Right cardiac atrium (tissue), 5 donors: ENCODE measurements around the gene KCNH5. TPM values are rescaled to one million over a fixed set of nuclear protein-coding genes. Genes with fewer than 3 reads are reported as not detected.
A peak's percentile ranks its signal among the peaks of the same experiment; 100 is the strongest.

Experiments used
- ATAC-seq, 2 donors: fragments of 200-7000 bp; cut with Tn5 transposase; one replicate each; pipeline versions ENCODE4 v1.8.0 to v1.9.1; 2020; ENCODE audit warnings: moderate library complexity in 2 of 2, mild to moderate bottlenecking in 1 of 2
- DNase-seq, 3 donors: peaks; one replicate each; pipeline ENCODE4 v3.0.0-alpha.2; 2020
- H3K27ac ChIP-seq: one replicate; pipeline ENCODE4 v1.5.1; 2013; ENCODE audit warnings: mild to moderate bottlenecking, low read length, control low read depth, moderate library complexity
- H3K27me3 ChIP-seq: one replicate; pipeline ENCODE4 v1.6.1; 2013; ENCODE audit not compliant: control insufficient read depth, insufficient read depth
- H3K4me1 ChIP-seq: one replicate; pipeline ENCODE4 v1.6.1; 2013; ENCODE audit warnings: low read length; ENCODE audit not compliant: control insufficient read depth, insufficient read depth
- H3K4me3 ChIP-seq: one replicate; pipeline ENCODE4 v1.5.1; 2013; ENCODE audit warnings: low read length, control low read depth
- H3K9me3 ChIP-seq: one replicate; pipeline ENCODE4 v1.6.1; 2013; ENCODE audit warnings: low read length; ENCODE audit not compliant: control insufficient read depth
- WGBS: extraction: QIAGEN DNeasy Blood & Tissue Kit; methylation state at CpG from one replicate; pipeline ENCODE4 v1.1.7; 2013; 5-methylcytosine and 5-hydroxymethylcytosine counted together
- intact Hi-C, 4 donors: fragments of 100-400 bp; cut with DNase I; formaldehyde crosslinking; loops; one replicate each; pipeline versions ENCODE4 v1.11.0 to v1.14.0; 2022 to 2023
- polyA plus RNA-seq: library from polyadenylated mRNA; stranded (reverse); fragments of 200-250 nt; gene quantifications from one replicate; pipeline ENCODE4 v1.2.3, GENCODE V29; 2013
- total RNA-seq, 4 donors: library from RNA; stranded (reverse); fragmentation: NEBNext Ultra II Directional; extraction: Animal tissue kit (Norgen Biotek cat#: 25700); gene quantifications; one replicate each; pipeline ENCODE4 v1.2.1, GENCODE V29; 2021
- donor health status: healthy with polysubstance abuse.
- donor health status: DM: no; HTN: yes; CAD: no.
- donor health status: DM: no; HTN: no; CAD: no.
- donor health status: DM: no; HTN: yes; CAD: no; lungs with severe emphysema.
- donor health status: DM: yes; HTN: yes; CAD: no.

The KCNH5 gene
- total and polyA plus RNA-seq, 5 donors: not detected

DNA sequence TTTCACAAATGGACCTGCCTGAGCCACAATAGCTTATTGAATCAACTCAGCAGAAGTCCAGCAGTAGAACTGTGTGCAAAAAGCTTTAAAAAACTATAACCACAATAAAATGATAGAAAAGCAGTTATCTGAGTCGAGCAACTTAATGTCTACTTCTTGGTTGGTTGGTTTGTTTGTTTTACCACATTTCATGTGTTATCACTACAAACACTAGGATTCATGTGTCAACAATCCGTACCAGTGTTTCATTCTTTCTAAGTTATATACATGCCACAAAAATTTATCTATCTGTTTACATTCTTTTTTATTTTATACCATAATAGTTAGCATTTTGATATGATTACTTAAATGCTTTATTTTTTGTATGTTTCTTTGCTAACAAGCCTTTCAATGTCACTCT, 339.0 kb downstream of the KCNH5 start:
- H3K9me3 ChIP-seq: no peaks in the 10 kb centered on the region
- intact Hi-C loops: no loop called here
- DNase-seq (no peak), ATAC-seq (no peak)
- H3K27me3 ChIP-seq: no peaks in the 10 kb centered on the region
- no peak overlapping the region for H3K4me3 ChIP-seq
- no peak overlapping the region for H3K27ac ChIP-seq
- no peaks in the 10 kb centered on the region for H3K4me1 ChIP-seq
- WGBS: 59% methylated on average over 2 of the region's 2 CpGs

DNA sequence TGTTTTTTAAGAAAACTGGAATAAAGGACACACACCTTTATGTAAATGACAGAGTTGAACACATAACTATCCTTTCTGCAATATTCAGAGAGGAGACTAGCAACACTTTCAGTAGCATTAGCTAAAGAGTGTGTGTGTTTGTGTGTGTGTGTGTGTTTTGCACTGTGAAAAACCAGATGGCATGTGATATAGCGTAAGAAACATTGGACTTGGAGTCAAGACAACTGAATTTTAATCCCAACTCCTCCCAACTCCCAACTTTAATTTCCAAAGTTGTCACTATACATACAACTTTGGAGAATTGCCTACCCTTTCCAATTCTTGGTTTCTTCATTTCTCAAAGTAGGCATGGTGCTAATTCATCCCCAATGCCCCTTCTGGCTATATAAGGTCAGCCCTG, 347.8 kb downstream of the KCNH5 start:
- 88% methylated on average over 1 of the region's 1 CpG for WGBS
- H3K27me3 ChIP-seq: no peaks in the 10 kb centered on the region
- no peaks in the 10 kb centered on the region for H3K4me1 ChIP-seq
- H3K27ac ChIP-seq: no peak overlapping the region
- ATAC-seq (no peak), DNase-seq (no peak)
- no peak overlapping the region for H3K4me3 ChIP-seq
- intact Hi-C loops: no loop called here
- no peaks in the 10 kb centered on the region for H3K9me3 ChIP-seq

DNA sequence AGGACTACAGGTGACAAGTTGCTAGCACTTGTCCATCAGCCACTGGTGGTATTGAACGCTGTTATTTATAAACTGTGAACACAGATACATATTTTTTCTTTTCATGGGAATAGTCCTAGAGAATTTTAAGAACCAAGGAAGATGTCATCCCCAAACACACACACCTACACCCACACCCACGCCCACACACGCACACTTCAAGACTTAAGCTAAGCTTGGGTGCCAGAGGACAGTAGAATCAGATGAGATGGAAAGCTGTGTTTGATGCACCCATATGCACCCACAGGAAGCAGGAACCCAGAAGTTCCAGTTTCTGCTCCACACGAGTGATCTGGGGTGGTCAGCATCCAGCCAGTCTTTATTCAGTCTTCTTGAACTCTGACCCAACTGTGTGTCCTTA, 348.3 kb downstream of the KCNH5 start:
- H3K27ac ChIP-seq: no peak overlapping the region
- H3K4me1 ChIP-seq: no peaks in the 10 kb centered on the region
- H3K27me3 ChIP-seq: no peaks in the 10 kb centered on the region
- intact Hi-C loops: no loop called here
- H3K9me3 ChIP-seq: no peaks in the 10 kb centered on the region
- 77% methylated on average over 4 of the region's 4 CpGs for WGBS
- ATAC-seq (no peak), DNase-seq (no peak)
- H3K4me3 ChIP-seq: no peak overlapping the region

DNA sequence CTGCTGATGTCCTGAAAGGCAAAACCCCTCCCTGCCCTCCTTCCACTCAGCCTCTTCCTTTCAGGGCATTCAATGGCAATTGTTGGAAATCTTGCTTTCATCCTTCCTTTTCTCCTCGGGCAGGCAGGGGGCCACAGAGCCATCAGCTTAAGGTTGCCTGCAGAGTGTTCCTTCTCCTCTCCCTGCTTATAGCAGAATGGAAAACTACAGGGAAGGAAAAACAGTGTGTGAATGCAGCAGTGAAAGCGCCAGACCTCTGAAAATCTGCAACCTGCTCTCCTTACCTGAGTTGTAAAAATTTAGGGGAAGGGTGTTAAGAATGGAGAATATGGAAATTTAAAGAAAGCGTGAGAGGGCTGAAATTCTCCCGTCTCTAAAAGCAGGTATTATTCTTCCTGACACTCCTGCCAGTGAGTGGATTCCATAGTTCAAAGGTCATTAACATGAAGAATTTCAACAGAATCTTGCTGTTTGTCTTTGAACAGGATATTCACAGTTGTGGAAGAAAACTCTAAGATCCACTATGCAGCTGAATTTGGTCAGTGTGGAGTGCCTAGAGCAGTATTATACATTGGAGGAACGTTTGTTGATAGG, 348.8 kb downstream of the KCNH5 start:
- no peak for ATAC-seq
- Histone ChIP-seq H3K4me1 (no peaks in the 10 kb centered on the region), H3K9me3 (no peaks in the 10 kb centered on the region), H3K27me3 (no peaks in the 10 kb centered on the region), H3K27ac (no peak overlapping the region), H3K4me3 (no peak overlapping the region)
- intact Hi-C loops: no loop called here
- 31% methylated on average over 5 of the region's 5 CpGs for WGBS
- DNase-seq: no peak

DNA sequence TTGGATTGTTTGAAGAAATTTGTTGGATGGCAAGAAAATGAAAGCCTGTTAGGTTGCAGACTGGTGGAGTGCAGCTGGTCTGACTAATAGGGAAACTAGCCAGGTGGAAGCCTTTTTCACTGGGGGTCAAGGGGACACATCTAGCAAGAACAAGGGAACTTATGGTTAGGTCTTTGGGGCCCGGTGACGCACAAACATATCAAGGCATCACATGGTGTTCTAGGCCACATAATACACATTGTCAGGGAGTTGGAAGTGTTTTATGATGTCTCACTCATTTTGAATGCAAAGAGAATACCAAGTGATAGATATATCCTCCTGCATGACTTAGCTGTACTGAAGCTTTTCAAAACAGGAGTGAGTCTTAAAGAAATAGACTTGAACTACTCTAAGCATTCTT, 351.2 kb downstream of the KCNH5 start:
- Histone ChIP-seq H3K9me3 (no peaks in the 10 kb centered on the region), H3K27me3 (no peaks in the 10 kb centered on the region), H3K4me1 (no peaks in the 10 kb centered on the region), H3K4me3 (no peak overlapping the region), H3K27ac (no peak overlapping the region)
- ATAC-seq (no peak), DNase-seq (no peak)
- 91% methylated on average over 2 of the region's 2 CpGs for WGBS
- intact Hi-C loops: no loop called here

DNA sequence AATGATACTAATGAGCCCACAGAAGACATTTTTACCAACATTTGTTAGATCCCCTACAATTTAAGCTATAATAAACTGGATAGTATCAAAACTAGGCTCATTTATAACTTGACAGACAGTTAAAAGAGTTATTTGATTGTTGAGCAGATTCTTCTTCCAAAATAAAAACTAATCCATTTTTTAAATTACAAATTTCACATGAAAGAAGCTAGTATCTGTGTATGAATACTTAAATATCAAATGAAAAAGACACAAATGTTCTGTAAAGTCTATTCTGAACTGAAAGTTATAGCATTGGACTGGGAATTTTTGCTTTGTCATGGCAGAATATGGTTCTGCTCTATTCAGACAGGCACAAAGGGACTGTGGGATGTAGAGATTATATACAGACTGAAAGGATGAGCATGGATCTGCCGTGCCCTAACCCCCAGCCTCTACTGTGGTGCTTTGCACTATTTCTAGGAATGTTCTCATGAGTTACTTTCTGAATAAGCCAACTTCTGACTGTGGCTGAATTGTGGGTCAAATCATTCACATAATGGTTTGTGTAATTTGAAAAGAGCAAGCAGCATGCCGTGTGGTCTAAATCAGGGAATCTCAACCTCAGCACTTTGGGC, 352.7 kb downstream of the KCNH5 start:
- no peaks in the 10 kb centered on the region for H3K27me3 ChIP-seq
- intact Hi-C loops: no loop called here
- DNase-seq (no peak), ATAC-seq (no peak)
- H3K27ac ChIP-seq: no peak overlapping the region
- H3K4me3 ChIP-seq: no peak overlapping the region
- H3K4me1 ChIP-seq: no peaks in the 10 kb centered on the region
- 73% methylated on average over 2 of the region's 2 CpGs for WGBS
- H3K9me3 ChIP-seq: no peaks in the 10 kb centered on the region

DNA sequence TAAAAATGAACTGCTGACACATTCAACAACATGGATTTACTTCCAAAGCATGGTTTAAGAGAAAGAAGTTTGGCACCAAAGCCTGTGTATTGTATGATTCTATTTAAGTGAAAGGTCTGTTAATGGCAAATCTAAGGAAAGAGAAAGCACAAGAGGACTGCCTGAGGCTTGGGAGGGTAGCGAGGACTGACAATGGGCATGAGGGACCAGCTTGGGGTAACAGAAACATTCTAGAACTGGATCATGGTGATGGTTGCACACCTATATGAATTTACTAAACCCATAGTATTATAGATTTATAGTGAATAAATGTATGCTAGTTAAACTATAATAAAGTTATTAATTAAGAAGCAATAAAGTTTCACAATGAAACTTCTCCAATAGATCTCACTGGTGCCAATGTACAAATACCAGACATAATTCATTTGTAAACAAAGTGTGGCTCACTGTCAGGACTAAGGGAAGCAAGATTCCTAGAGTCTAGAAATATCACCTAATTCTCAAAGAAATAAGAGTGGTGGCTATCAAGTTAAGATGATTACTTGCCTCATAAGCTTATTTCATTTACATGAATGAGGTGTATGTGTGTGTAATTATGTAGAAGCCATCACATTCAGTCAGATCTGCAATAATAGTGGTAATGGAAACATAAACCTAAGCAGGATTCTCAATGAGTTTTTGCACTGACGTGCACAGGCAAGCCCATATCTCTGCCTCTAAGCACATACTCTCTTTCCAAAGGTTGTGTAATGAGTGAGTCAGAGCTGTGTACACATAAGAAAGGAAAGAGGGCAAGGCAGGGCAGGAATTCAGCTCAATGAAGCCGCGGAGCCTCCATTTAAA, 353.4 kb downstream of the KCNH5 start:
- H3K27me3 ChIP-seq: no peaks in the 10 kb centered on the region
- H3K27ac ChIP-seq: no peak overlapping the region
- H3K4me3 ChIP-seq: no peak overlapping the region
- H3K9me3 ChIP-seq: no peaks in the 10 kb centered on the region
- 59% methylated on average over 4 of the region's 4 CpGs for WGBS
- ATAC-seq (peak; percentile 90 to 96), DNase-seq (peak in 1 of 3 donors; percentile 27)
- intact Hi-C loops: no loop called here
- H3K4me1 ChIP-seq: no peaks in the 10 kb centered on the region

DNA sequence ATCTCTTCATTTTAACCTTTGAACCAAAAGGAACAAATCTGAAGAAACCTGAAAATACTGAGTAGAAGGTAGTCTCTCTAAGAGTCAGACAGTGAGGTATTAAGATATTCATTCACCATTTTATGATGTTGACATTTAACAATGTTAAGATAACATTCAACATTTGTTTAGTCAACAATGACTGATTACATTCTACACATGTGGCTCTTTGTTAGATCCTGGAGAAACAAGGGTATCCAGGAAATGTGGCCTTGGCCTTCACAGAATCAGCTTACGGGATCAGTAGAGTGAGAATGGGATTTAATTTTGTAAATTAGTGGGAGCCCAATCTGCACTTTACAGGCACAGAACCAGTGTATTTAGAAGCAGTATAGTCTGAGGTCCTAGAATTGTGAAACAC, 355.5 kb downstream of the KCNH5 start:
- Histone ChIP-seq H3K4me1 (no peaks in the 10 kb centered on the region), H3K9me3 (no peaks in the 10 kb centered on the region), H3K27me3 (no peaks in the 10 kb centered on the region), H3K27ac (no peak overlapping the region), H3K4me3 (no peak overlapping the region)
- no peak for DNase-seq
- no peak for ATAC-seq
- intact Hi-C loops: no loop called here
- 79% methylated on average over 1 of the region's 1 CpG for WGBS

DNA sequence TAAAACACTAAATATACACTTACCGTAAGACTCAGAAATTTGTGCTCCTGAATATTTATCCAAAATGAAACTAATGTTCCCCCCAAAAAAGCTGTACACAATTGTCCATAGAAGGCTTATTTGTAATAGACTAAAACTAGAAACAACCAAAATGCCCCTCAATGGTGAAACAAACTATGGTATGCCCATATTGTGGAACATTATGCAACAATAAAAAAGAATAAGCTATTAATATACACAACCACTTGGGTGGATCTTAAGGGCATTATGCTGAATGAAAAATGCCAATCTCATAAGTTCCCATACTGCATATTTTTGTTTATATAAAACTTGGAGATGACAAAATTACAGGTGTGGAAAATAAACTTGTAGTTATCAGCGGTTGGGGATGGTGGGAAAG, 357.4 kb downstream of the KCNH5 start:
- intact Hi-C loops: no loop called here
- WGBS: 91% methylated on average over 2 of the region's 2 CpGs
- H3K27me3 ChIP-seq: no peaks in the 10 kb centered on the region
- no peak overlapping the region for H3K4me3 ChIP-seq
- ATAC-seq: no peak
- H3K4me1 ChIP-seq: no peaks in the 10 kb centered on the region
- no peak for DNase-seq
- H3K9me3 ChIP-seq: no peaks in the 10 kb centered on the region
- H3K27ac ChIP-seq: no peak overlapping the region

DNA sequence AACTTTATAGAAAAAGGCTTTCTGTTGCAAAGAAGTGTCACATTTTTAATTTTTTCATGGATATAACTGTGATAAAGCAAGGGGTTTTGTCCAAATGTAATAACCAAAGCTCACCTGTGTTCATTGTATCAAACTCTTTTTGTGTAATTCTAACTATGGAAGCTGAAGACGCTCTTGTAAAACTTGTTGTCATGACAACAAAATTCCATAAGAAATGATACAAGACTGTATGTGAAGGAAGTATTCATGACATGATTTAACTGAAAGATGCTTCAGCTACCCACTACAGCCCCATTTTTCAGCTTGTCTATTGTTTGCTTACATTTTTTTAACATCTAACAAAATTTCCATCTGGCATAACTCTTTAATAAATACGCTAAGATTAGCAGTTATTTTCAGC, 360.9 kb downstream of the KCNH5 start:
- intact Hi-C loops: no loop called here
- Histone ChIP-seq H3K4me3 (no peak overlapping the region), H3K9me3 (no peaks in the 10 kb centered on the region), H3K27ac (no peak overlapping the region), H3K27me3 (no peaks in the 10 kb centered on the region), H3K4me1 (no peaks in the 10 kb centered on the region)
- DNase-seq: no peak
- WGBS: 70% methylated on average over 2 of the region's 2 CpGs
- ATAC-seq: no peak

DNA sequence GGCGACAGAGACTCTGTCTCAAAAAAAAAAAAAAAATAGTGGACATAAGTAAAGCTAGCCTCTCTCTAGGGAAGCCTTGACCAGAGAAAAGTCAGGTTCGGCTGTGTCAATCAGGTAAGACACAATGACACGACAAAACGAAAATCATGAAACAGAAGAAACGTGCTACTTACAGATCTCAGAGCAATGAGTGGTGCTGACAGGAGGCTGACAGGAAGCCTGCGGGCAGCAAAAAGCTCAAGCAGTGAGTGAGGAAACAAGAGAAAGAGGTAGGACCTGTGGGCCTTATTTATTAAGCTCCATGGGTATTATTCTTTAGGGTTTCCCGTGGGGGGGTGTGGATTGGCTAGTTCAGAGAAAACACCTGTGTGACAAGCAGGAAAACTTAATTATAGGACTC, 363.1 kb downstream of the KCNH5 start:
- ATAC-seq: no peak
- intact Hi-C loops: no loop called here
- H3K27me3 ChIP-seq: no peaks in the 10 kb centered on the region
- no peak overlapping the region for H3K4me3 ChIP-seq
- no peaks in the 10 kb centered on the region for H3K9me3 ChIP-seq
- H3K4me1 ChIP-seq: no peaks in the 10 kb centered on the region
- 66% methylated on average over 7 of the region's 7 CpGs for WGBS
- no peak for DNase-seq
- H3K27ac ChIP-seq: no peak overlapping the region
